Ovary (tissue), 9 donors: ENCODE data around the gene MPPED1. TPM values are rescaled to one million over a fixed set of nuclear protein-coding genes. Genes with fewer than 3 reads are reported as not detected.

Experiments used
- DNase-seq, 5 donors: peaks; one replicate each; pipeline ENCODE4 v3.0.0-alpha.2; 2019 to 2020
- H3K27ac ChIP-seq, 2 donors: fragments of 200-600 bp; one replicate each; pipeline versions ENCODE4 v1.5.1 to v1.8.0; 2019 to 2022
- H3K27me3 ChIP-seq: fragments of 200-600 bp; one replicate; pipeline ENCODE4 v1.8.0; 2022
- H3K36me3 ChIP-seq: fragments of 200-600 bp; sonication (generic); one replicate; pipeline ENCODE4 v1.5.1; 2019
- H3K4me1 ChIP-seq: one replicate; pipeline ENCODE4 v1.8.1; 2013; ENCODE audit warnings: mild to moderate bottlenecking, moderate library complexity; ENCODE audit not compliant: insufficient read depth
- H3K4me3 ChIP-seq: fragments of 200-600 bp; sonication (generic); one replicate; pipeline ENCODE4 v1.5.1; 2017
- H3K9me3 ChIP-seq, 2 donors: fragments of 200-600 bp in 1 of 2; sonication (generic) in 1 of 2; one replicate each; pipeline versions ENCODE4 v1.5.1 to v1.8.1; 2013 to 2019; ENCODE audit warnings: mild to moderate bottlenecking in 1 of 2, moderate library complexity in 1 of 2
- EP300 ChIP-seq: sonication (generic); formaldehyde crosslinking; IDR thresholded peaks from one replicate; pipeline ENCODE4 v1.6.1; 2017; ENCODE audit warnings: antibody characterized with exemption
- POLR2A ChIP-seq: fragments of 450-650 bp; IDR thresholded peaks from one replicate; pipeline ENCODE4 v1.6.1; 2017; ENCODE audit warnings: antibody characterized with exemption, mild to moderate bottlenecking, moderate library complexity
- WGBS, 3 donors: extraction: QIAGEN DNeasy Blood & Tissue Kit in 1 of 3; methylation state at CpG; one replicate each; pipeline versions ENCODE4 v1.1.5 to v1.1.7; 2013 to 2017; 5-methylcytosine and 5-hydroxymethylcytosine counted together
- intact Hi-C, 4 donors: fragments of 100-400 bp; cut with DNase I; formaldehyde crosslinking; loops; one replicate each; pipeline versions ENCODE4 v1.11.0 to v1.15.1; 2022 to 2023
- polyA plus RNA-seq, 2 donors: library from polyadenylated mRNA; stranded (reverse); fragments of 200-250 nt in 1 of 2; fragments of 350-450 nt in 1 of 2; fragmentation: Illumina TruSeq in 1 of 2; extraction: RNeasy Lipid Tissue Mini Kit (QIAGEN cat#74804) in 1 of 2; gene quantifications; one replicate each; pipeline ENCODE4 v1.2.3, GENCODE V29; 2013 to 2014
- total RNA-seq, 7 donors: library from RNA; depleted of rRNA in 2 of 7; stranded (reverse); fragments of >200 nt in 2 of 7; fragmentation: NEBNext Ultra II Directional in 3 of 7; extraction: Animal tissue kit (Norgen Biotek cat#: 25700) in 3 of 7; gene quantifications; one replicate each; pipeline versions ENCODE4 v1.1.0 to v1.2.4, GENCODE V29; 2016 to 2023
- TF ChIP-seq, protein P1 (sequence below), 3 donors: fragments of 450-650 bp in 2 of 3; fragments of 200-600 bp in 1 of 3; IDR thresholded peaks; one replicate each; pipeline versions ENCODE4 v1.5.1 to v1.8.0; 2016 to 2022; ENCODE audit warnings: antibody characterized with exemption in 3 of 3, mild to moderate bottlenecking in 1 of 3
- donor health status: DM: no; HTN: no; CAD: no; lungs with moderate emphysema.
- donor health status: DM: no; HTN: no; CAD: no.
- donor health status: Bipolar disorder and iron deficiency.
- donor health status: DM: yes; HTN: yes; CAD: no.
- donor health status: DM: no; HTN: no; CAD: no.
- donor health status: DM: yes; HTN: yes; CAD: no.

Gene MPPED1
- total and polyA plus RNA-seq, 9 donors, result 0.45 to 4.1 (median 2.1) TPM

DNA sequence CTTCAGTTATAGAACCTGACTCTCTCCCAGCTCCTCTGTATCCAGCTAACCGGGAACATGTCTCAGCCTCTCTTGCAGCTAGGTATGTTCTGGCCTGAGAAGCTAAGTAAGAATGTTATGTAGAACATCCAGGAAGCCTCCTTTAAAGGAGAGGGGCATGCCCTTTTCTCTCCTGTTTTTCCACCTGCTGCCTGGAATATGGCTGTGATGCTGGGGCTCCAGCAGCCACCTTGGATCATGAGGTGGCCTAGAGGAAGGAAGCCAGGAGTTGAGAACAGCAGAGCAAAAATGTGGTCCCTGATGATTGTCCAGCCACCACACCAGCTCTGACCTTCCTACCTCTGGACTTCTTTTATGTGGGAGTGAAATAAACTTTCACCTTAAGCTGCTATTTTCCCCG, 117.6 kb downstream of the MPPED1 start:
- intact Hi-C loops, result no loop called here
- no peaks in the 10 kb centered on the region for H3K4me1 ChIP-seq
- H3K27me3 ChIP-seq, result no peaks in the 10 kb centered on the region
- H3K9me3 ChIP-seq, result no peaks in the 10 kb centered on the region
- H3K27ac ChIP-seq, result no peak overlapping the region
- WGBS, 3 donors, result 97 to 98% (median 98%) methylated on average over 2 of the region's 2 CpGs
- TF ChIP-seq EP300, result no peak
- TF ChIP-seq, protein P1, sequence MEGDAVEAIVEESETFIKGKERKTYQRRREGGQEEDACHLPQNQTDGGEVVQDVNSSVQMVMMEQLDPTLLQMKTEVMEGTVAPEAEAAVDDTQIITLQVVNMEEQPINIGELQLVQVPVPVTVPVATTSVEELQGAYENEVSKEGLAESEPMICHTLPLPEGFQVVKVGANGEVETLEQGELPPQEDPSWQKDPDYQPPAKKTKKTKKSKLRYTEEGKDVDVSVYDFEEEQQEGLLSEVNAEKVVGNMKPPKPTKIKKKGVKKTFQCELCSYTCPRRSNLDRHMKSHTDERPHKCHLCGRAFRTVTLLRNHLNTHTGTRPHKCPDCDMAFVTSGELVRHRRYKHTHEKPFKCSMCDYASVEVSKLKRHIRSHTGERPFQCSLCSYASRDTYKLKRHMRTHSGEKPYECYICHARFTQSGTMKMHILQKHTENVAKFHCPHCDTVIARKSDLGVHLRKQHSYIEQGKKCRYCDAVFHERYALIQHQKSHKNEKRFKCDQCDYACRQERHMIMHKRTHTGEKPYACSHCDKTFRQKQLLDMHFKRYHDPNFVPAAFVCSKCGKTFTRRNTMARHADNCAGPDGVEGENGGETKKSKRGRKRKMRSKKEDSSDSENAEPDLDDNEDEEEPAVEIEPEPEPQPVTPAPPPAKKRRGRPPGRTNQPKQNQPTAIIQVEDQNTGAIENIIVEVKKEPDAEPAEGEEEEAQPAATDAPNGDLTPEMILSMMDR (IDR thresholded peaks at IDR 0.05), result no peak
- no peak for TF ChIP-seq POLR2A
- no peak for DNase-seq
- H3K4me3 ChIP-seq, result no peak overlapping the region
- H3K36me3 ChIP-seq, result no peaks in the 10 kb centered on the region

DNA sequence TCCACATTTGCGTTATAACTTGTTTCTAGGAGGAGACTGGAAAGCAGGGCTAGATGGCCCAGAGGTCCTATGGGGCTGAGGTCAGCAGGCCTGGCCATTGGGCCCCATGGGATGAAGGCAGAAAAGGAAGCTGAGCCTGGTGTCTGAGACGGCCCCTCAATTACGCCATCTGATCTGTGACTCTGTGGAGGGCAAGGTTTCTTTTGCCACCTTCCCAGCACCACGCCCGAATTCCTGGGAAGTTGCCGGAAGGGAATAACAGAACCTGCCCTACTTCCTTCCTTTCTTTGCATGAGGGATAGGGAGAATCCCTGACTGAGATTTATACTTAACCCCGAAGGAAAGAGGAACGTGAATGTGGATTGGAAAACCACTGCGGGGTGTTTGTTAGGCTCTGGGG, 118.1 kb downstream of the MPPED1 start:
- 88 to 91% (median 89%) methylated on average over 9 of the region's 9 CpGs for WGBS, 3 donors
- no peaks in the 10 kb centered on the region for H3K27me3 ChIP-seq
- no peaks in the 10 kb centered on the region for H3K4me1 ChIP-seq
- H3K4me3 ChIP-seq, result no peak overlapping the region
- TF ChIP-seq EP300 (no peak), POLR2A (no peak)
- TF ChIP-seq, protein P1 (IDR thresholded peaks at IDR 0.05), result no peak
- no peak overlapping the region for H3K27ac ChIP-seq
- intact Hi-C loops, result no loop called here
- no peaks in the 10 kb centered on the region for H3K9me3 ChIP-seq
- no peaks in the 10 kb centered on the region for H3K36me3 ChIP-seq
- no peak for DNase-seq

DNA sequence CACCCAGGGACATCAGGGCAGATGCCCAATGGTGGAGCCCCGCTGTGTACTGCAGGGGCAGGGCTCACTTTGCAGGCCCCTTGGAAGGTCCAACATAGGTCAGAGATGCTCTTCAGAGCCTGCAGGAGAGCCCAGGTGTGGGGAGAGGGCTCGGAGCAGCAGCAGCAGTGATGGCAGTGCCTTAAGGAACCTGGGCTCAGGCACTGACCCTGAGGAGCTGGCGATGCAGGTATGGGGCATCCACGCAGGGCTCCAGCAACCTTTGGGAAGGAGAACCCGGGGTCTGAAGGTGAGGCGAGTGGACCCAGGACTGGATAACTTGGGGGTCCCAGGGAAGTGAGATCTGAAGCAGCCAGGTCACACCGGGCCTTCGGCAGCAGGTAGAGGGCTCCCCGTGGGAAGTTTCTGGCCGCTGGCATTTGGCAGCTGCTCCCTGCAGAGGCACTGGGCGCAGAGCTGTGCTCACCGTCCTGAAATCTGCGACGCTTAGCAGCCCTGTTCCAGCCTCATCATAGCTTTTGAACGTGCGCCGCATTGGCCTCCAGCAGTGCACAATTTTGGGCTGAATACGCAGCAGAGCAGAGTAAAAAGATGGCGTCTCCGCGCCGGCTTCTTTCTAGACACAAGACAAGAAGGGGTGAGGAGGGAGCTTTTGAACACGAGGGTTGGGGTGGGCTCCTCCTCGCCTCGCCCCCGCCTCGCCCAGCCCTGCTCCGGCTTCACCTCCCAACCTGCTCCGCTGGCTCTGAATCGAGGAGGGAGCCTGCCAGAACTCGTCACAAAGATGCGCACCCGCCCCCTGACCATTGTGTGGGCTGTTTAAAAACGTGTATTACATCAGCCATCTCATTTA, 118.8 kb downstream of the MPPED1 start:
- Histone ChIP-seq H3K27me3 (no peaks in the 10 kb centered on the region), H3K27ac (no peak overlapping the region), H3K4me1 (no peaks in the 10 kb centered on the region), H3K4me3 (no peak overlapping the region), H3K9me3 (no peaks in the 10 kb centered on the region), H3K36me3 (no peaks in the 10 kb centered on the region)
- no peak for TF ChIP-seq EP300
- no peak for TF ChIP-seq POLR2A
- TF ChIP-seq, protein P1 (IDR thresholded peaks at IDR 0.05), result no peak
- WGBS, 3 donors, result 85 to 87% (median 86%) methylated on average over 34 of the region's 34 CpGs
- DNase-seq, result no peak
- intact Hi-C loops, result no loop called here

DNA sequence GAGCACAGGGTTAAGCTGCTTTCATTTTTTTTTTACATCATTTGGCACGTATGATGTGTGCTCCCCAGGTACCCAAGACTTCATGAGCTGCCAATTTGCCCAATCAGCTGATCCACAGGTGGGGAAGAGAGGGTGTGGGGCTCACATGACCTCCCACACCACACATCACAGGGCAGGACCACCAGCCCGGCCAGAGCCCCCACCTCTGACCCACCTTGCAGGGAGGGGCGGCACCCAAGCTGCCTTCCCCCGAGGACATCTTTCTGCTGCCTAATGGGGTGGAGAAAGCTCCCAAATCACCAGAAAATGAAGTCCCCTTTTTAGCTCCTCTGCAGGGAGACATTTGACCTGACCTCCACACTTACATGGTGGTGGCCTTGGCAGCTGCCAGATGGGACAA, 119.8 kb downstream of the MPPED1 start:
- no peaks in the 10 kb centered on the region for H3K27me3 ChIP-seq
- TF ChIP-seq POLR2A (no peak), EP300 (no peak)
- TF ChIP-seq, protein P1 (IDR thresholded peaks at IDR 0.05), result no peak
- H3K4me1 ChIP-seq, result peaks cover 1% of the 10 kb centered on the region
- intact Hi-C loops, result no loop called here
- 46 to 66% (median 55%) methylated on average over 4 of the region's 4 CpGs for WGBS, 3 donors
- no peaks in the 10 kb centered on the region for H3K36me3 ChIP-seq
- H3K27ac ChIP-seq, result no peak overlapping the region
- no peak for DNase-seq
- H3K4me3 ChIP-seq, result no peak overlapping the region
- H3K9me3 ChIP-seq, result no peaks in the 10 kb centered on the region
